ENCODE results near the gene NAALADL2. TPM values are rescaled to one million over a fixed set of nuclear protein-coding genes. Genes with fewer than 3 reads are reported as not detected.

The NAALADL2 gene
- polyA plus RNA-seq, 2 of the 4 experiments (the other 2 are of a cell fraction) = 0.09 to 0.28 TPM

- Histone ChIP-seq H3K4me1 (no peaks in the 10 kb centered on the region), H3K4me3 (no peak overlapping the region), H3K4me2 (no peak overlapping the region), H3K9me3 (no peaks in the 10 kb centered on the region), H3K27ac (no peak overlapping the region)
- CTCF ChIA-PET = no interaction called here
- TF ChIP-seq HOXB5 (CRISPR knock-in tag; IDR thresholded peaks at IDR 0.05) (no peak), EHMT2 (IDR thresholded peaks at IDR 0.05; ENCODE audit: low read depth) (no peak), POLR2AphosphoS2 (conservative IDR thresholded peaks at IDR 0.05; ENCODE audit: low read length) (no peak), EHF (CRISPR knock-in tag; IDR thresholded peaks at IDR 0.05) (no peak), ZC3H11A (IDR thresholded peaks at IDR 0.05) (no peak), USF2 (IDR thresholded peaks at IDR 0.05) (no peak), HEYL (CRISPR knock-in tag; IDR thresholded peaks at IDR 0.05) (no peak), HDAC2 (IDR thresholded peaks at IDR 0.05) (no peak), HES2 (IDR thresholded peaks at IDR 0.05) (no peak), CHD2 (IDR thresholded peaks at IDR 0.05; ENCODE audit: low read length, partially characterized antibody) (no peak), ATOH8 (CRISPR knock-in tag; IDR thresholded peaks at IDR 0.05; ENCODE audit: low read depth) (no peak), FOSB (CRISPR knock-in tag; IDR thresholded peaks at IDR 0.05) (no peak), GATA3 (IDR thresholded peaks at IDR 0.05; ENCODE audit: borderline replicate concordance) (no peak), HOXA7 (CRISPR knock-in tag; IDR thresholded peaks at IDR 0.05) (no peak), ESRRA (IDR thresholded peaks at IDR 0.05; ENCODE audit: borderline replicate concordance, low read length) (no peak)
- POLR2A ChIA-PET = no interaction called here
- no peak for FAIRE-seq
- no peak for ATAC-seq
- no peak for DNase-seq (ENCODE audit: low read depth in 1 of 2, low spot score in 1 of 2)
Observed at GRCh38 chr3:175107995-175108394, 248.9 kb downstream of the NAALADL2 start.

GRCh38 chr3:175108613-175109151 lies 249.5 kb downstream of the NAALADL2 start:
- Histone ChIP-seq H3K4me3 (no peak overlapping the region), H3K9me3 (no peaks in the 10 kb centered on the region), H3K4me1 (no peaks in the 10 kb centered on the region), H3K4me2 (no peak overlapping the region), H3K27ac (no peak overlapping the region)
- DNase-seq (ENCODE audit: low read depth in 1 of 2, low spot score in 1 of 2) = no peak
- 11% methylated on average over 2 of the region's 2 CpGs for WGBS (ENCODE audit: missing lambda C conversion rate)
- CTCF ChIA-PET = no interaction called here
- no peak for ATAC-seq
- POLR2A ChIA-PET = no interaction called here
- no peak for TF ChIP-seq CEBPB (IDR thresholded peaks at IDR 0.05)
- TF ChIP-seq RNF2 (IDR thresholded peaks at IDR 0.05; ENCODE audit: borderline replicate concordance, low read depth) = no peak
- TF ChIP-seq FOSL2 (IDR thresholded peaks at IDR 0.05) = no peak
- no peak for TF ChIP-seq FOSL2 (CRISPR knock-in tag; IDR thresholded peaks at IDR 0.05)
- TF ChIP-seq EP300 (IDR thresholded peaks at IDR 0.05) = no peak
- TF ChIP-seq HOXA7 (CRISPR knock-in tag; IDR thresholded peaks at IDR 0.05) = no peak
- no peak for TF ChIP-seq ZFP36 (IDR thresholded peaks at IDR 0.05; ENCODE audit: borderline replicate concordance, partially characterized antibody)
- no peak for TF ChIP-seq TFCP2L1 (CRISPR knock-in tag; IDR thresholded peaks at IDR 0.05)
- no peak for TF ChIP-seq TP53 (CRISPR knock-in tag; IDR thresholded peaks at IDR 0.05)
- no peak for TF ChIP-seq JUN (IDR thresholded peaks at IDR 0.05)
- TF ChIP-seq RCOR1 (IDR thresholded peaks at IDR 0.05; ENCODE audit: low read depth, low read length) = no peak
- no peak for TF ChIP-seq ZNF302 (CRISPR knock-in tag; IDR thresholded peaks at IDR 0.05)
- TF ChIP-seq BHLHE40 (IDR thresholded peaks at IDR 0.05; ENCODE audit: low read depth, low read length) = no peak
- no peak for TF ChIP-seq RAD21 (conservative IDR thresholded peaks at IDR 0.05 in 1 of 2, IDR thresholded peaks at IDR 0.05 in 1 of 2)
- TF ChIP-seq MAFK (IDR thresholded peaks at IDR 0.05; ENCODE audit: partially characterized antibody) = no peak
- no peak for TF ChIP-seq E2F6 (IDR thresholded peaks at IDR 0.05; ENCODE audit: borderline replicate concordance, low read depth)
- TF ChIP-seq POLR2AphosphoS2 (conservative IDR thresholded peaks at IDR 0.05; ENCODE audit: low read length) = no peak
- TF ChIP-seq HOXB5 (CRISPR knock-in tag; IDR thresholded peaks at IDR 0.05) = no peak
- TF ChIP-seq HES2 (IDR thresholded peaks at IDR 0.05) = no peak
- FAIRE-seq = no peak

All from A549 (cell line).